ENCODE results near the gene CEP162.

DNA sequence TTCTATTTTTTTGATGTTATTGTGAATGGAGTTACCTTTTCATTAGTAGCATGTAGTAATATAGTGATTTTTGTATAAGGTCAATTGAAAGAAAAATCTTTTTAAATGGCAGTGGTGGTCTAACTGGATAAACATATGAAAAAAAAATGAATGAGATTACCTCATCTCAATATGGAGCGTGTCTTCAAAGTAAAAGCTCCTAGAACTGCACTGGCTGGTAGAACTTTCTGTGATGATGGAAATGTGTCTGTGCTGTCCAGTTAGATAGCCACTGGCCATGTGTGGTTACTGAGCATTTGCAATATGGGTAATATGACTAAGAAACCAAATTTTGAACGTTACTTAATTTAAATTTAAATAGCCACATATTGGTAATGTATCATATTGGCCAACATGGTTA, 149.8 kb downstream of the CEP162 start:
- no peak for TF ChIP-seq POLR2A (IDR thresholded peaks at IDR 0.05; ENCODE audit: low read depth, low read length)
- TF ChIP-seq TBL1XR1 (IDR thresholded peaks at IDR 0.05; ENCODE audit: low read depth, low read length), result no peak
- no peak for TF ChIP-seq RFX5 (IDR thresholded peaks at IDR 0.05; ENCODE audit: low read depth, low read length)
- TF ChIP-seq, protein P1, sequence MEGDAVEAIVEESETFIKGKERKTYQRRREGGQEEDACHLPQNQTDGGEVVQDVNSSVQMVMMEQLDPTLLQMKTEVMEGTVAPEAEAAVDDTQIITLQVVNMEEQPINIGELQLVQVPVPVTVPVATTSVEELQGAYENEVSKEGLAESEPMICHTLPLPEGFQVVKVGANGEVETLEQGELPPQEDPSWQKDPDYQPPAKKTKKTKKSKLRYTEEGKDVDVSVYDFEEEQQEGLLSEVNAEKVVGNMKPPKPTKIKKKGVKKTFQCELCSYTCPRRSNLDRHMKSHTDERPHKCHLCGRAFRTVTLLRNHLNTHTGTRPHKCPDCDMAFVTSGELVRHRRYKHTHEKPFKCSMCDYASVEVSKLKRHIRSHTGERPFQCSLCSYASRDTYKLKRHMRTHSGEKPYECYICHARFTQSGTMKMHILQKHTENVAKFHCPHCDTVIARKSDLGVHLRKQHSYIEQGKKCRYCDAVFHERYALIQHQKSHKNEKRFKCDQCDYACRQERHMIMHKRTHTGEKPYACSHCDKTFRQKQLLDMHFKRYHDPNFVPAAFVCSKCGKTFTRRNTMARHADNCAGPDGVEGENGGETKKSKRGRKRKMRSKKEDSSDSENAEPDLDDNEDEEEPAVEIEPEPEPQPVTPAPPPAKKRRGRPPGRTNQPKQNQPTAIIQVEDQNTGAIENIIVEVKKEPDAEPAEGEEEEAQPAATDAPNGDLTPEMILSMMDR (IDR thresholded peaks at IDR 0.05 in 2 of 3, conservative IDR thresholded peaks at IDR 0.05 in 1 of 3; ENCODE audit: control insufficient read depth in 2 of 3, extremely low read depth in 1 of 3, insufficient read depth in 1 of 3, low read depth in 3 of 3, low read length in 3 of 3), result no peak
- TF ChIP-seq BACH1 (IDR thresholded peaks at IDR 0.05; ENCODE audit: borderline replicate concordance), result no peak
- TF ChIP-seq GABPA (IDR thresholded peaks at IDR 0.05; ENCODE audit: low read depth), result no peak
- no peak for TF ChIP-seq FOXM1 (IDR thresholded peaks at IDR 0.05; ENCODE audit: low read depth, low read length)
- TF ChIP-seq FOS (IDR thresholded peaks at IDR 0.05; ENCODE audit: borderline replicate concordance, extremely low read depth, insufficient read length), result no peak
- TF ChIP-seq EP300 (IDR thresholded peaks at IDR 0.05; ENCODE audit: borderline replicate concordance in 1 of 2, control insufficient read depth in 1 of 2, low read depth in 2 of 2, low read length in 2 of 2), result no peak
